Panc1 (cell line): ENCODE results near the gene SUGCT.

Experiments used
- CTCF ChIP-seq: fragments of 450-650 bp; IDR thresholded peaks from 2 replicates; pipeline ENCODE4 v1.5.1; 2017; ENCODE audit warnings: mild to moderate bottlenecking
- POLR2AphosphoS5 ChIP-seq: IDR thresholded peaks from 2 replicates; pipeline ENCODE4 v1.6.1; 2012; ENCODE audit warnings: mild to moderate bottlenecking, low read depth, low read length, moderate library complexity

- TF ChIP-seq POLR2AphosphoS5 (no peak), CTCF (no peak)
Observed at GRCh38 chr7:40873248-40873647, 738.4 kb downstream of the SUGCT start.
